GM12872 (cell line): ENCODE results near the gene TTC28.

ENCODE experiments used
- CTCF ChIP-seq: IDR thresholded peaks from 3 replicates; pipeline ENCODE4 v1.5.1; 2011; ENCODE audit warnings: low read depth, mild to moderate bottlenecking, low read length, moderate library complexity; ENCODE audit not compliant: insufficient read depth

The TTC28 gene

GRCh38 chr22:28711820-28712777 is 32.5 kb upstream of the TTC28 start:
- no peak for TF ChIP-seq CTCF

GRCh38 chr22:28711341-28711740 is 31.7 kb upstream of the TTC28 start:
- no peak for TF ChIP-seq CTCF

GRCh38 chr22:28710576-28711191 is 31.0 kb upstream of the TTC28 start:
- TF ChIP-seq CTCF = no peak

- TF ChIP-seq CTCF = no peak
These were observed 30.5 kb upstream of the TTC28 start for GRCh38 chr22:28710107-28710506.

GRCh38 chr22:28706845-28707244 is 27.2 kb upstream of the TTC28 start:
- TF ChIP-seq CTCF = no peak

GRCh38 chr22:28703436-28703835 is 23.8 kb upstream of the TTC28 start:
- no peak for TF ChIP-seq CTCF

- TF ChIP-seq CTCF = no peak
These were observed 23.3 kb upstream of the TTC28 start for GRCh38 chr22:28702891-28703290.
